Articular chondrocyte of knee joint (primary cell): Measurements from ENCODE around the gene TRIM54. TPM values are rescaled to one million over a fixed set of nuclear protein-coding genes. Genes with fewer than 3 reads are reported as not detected.

Experiments
- total RNA-seq: library from RNA; depleted of rRNA; stranded (reverse); fragments of >200 nt; gene quantifications from 2 replicates; pipeline ENCODE4 v1.2.3, GENCODE V29; 2012

Gene TRIM54
- total RNA-seq = not detected in 2 replicates

GRCh38 chr2:27281855-27282559 is at the start of gene TRIM54:
Gene TRIM54, plus strand, starts transcription at chr2:27282429. Its CDS starts 303 bp downstream, at chr2:27282732.

GRCh38 chr2:27262379-27263286 is 19.6 kb upstream of the TRIM54 start, which contains the start of gene SLC30A3:
Gene SLC30A3, minus strand, starts transcription at chr2:27263047. Its CDS starts 141 bp downstream, at chr2:27262906.

GRCh38 chr2:27275211-27276150 is 6.7 kb upstream of the TRIM54 start, which contains the start of gene DNAJC5G:
Gene DNAJC5G, plus strand, starts transcription at chr2:27275433. Its CDS starts 1,296 bp downstream, at chr2:27276729.

GRCh38 chr2:27308359-27308881 is 26.2 kb downstream of the TRIM54 start, which contains the start of gene UCN:
Gene UCN, minus strand, starts transcription at chr2:27308445. Its CDS starts 550 bp downstream, at chr2:27307895.

GRCh38 chr2:27322766-27323595 is 40.8 kb downstream of the TRIM54 start, which contains the start of gene MPV17:
Gene MPV17, minus strand, starts transcription at chr2:27323097. Its CDS starts 580 bp downstream, at chr2:27322517.

GRCh38 chr2:27356382-27357181 is 74.4 kb downstream of the TRIM54 start, which contains the start of gene GTF3C2:
Gene GTF3C2, minus strand, starts transcription at chr2:27356764. Its CDS starts 13,210 bp downstream, at chr2:27343554.

Other genes with a start within 250 kb of the TRIM54 start
- 68.0 and 68.5 TPM in 2 replicates for gene TMEM214, start 249.5 kb upstream of the TRIM54 start, total RNA-seq
- 21.8 and 23.3 TPM in 2 replicates for gene AGBL5, start 230.8 kb upstream of the TRIM54 start, total RNA-seq
- 201 and 215 TPM in 2 replicates for gene OST4, start 210.8 kb upstream of the TRIM54 start, total RNA-seq
- gene EMILIN1, start 203.8 kb upstream of the TRIM54 start, total RNA-seq = 113 and 123 TPM in 2 replicates
- 0.26 and 0.65 TPM in 2 replicates for gene KHK, start 195.7 kb upstream of the TRIM54 start, total RNA-seq
- gene CGREF1, start 163.3 kb upstream of the TRIM54 start, total RNA-seq = 6.9 and 15.8 TPM in 2 replicates
- 0.22 and 0.26 TPM in 2 replicates for gene ABHD1, start 158.6 kb upstream of the TRIM54 start, total RNA-seq
- gene PREB, start 147.8 kb upstream of the TRIM54 start, total RNA-seq = 29.9 and 40.6 TPM in 2 replicates
- gene PRR30, start 143.0 kb upstream of the TRIM54 start, total RNA-seq = not detected in 2 replicates
- under 0.01 TPM in 2 replicates for gene TCF23, start 133.4 kb upstream of the TRIM54 start, total RNA-seq
- 200 and 246 TPM in 2 replicates for gene ATRAID, start 70.4 kb upstream of the TRIM54 start, total RNA-seq
- gene SLC5A6, start 70.2 kb upstream of the TRIM54 start, total RNA-seq = 14.6 and 15.4 TPM in 2 replicates
- gene CAD, start 65.1 kb upstream of the TRIM54 start, total RNA-seq = 19.1 and 28.1 TPM in 2 replicates
- under 0.01 TPM in 1 of 2 replicates, not detected in the other for gene SLC30A3, start 19.4 kb upstream of the TRIM54 start, total RNA-seq
- gene DNAJC5G, start 7.0 kb upstream of the TRIM54 start, total RNA-seq = not detected in 2 replicates
- gene UCN, start 26.0 kb downstream of the TRIM54 start, total RNA-seq = 0.39 and 1.4 TPM in 2 replicates
- 95.4 and 108 TPM in 2 replicates for gene MPV17, start 40.7 kb downstream of the TRIM54 start, total RNA-seq
- gene GTF3C2, start 74.3 kb downstream of the TRIM54 start, total RNA-seq = 25.7 and 31.5 TPM in 2 replicates
- gene EIF2B4, start 87.9 kb downstream of the TRIM54 start, total RNA-seq = 26.1 and 27.3 TPM in 2 replicates
- gene SNX17, start 88.2 kb downstream of the TRIM54 start, total RNA-seq = 127 and 145 TPM in 2 replicates
- 5.4 and 6.5 TPM in 2 replicates for gene ZNF513, start 98.3 kb downstream of the TRIM54 start, total RNA-seq
- gene PPM1G, start 127.2 kb downstream of the TRIM54 start, total RNA-seq = 51.8 and 52.4 TPM in 2 replicates
- gene NRBP1, start 146.2 kb downstream of the TRIM54 start, total RNA-seq = 135 and 145 TPM in 2 replicates
- not detected in 2 replicates for gene KRTCAP3, start 160.0 kb downstream of the TRIM54 start, total RNA-seq
- gene IFT172, start 207.3 kb downstream of the TRIM54 start, total RNA-seq = 29.3 and 30.7 TPM in 2 replicates
- gene FNDC4, start 212.8 kb downstream of the TRIM54 start, total RNA-seq = 24.2 and 25.1 TPM in 2 replicates
- 0.43 and 0.78 TPM in 2 replicates for gene GCKR, start 214.4 kb downstream of the TRIM54 start, total RNA-seq